ENCODE data around the gene TMEM59.

Gene TMEM59

DNA sequence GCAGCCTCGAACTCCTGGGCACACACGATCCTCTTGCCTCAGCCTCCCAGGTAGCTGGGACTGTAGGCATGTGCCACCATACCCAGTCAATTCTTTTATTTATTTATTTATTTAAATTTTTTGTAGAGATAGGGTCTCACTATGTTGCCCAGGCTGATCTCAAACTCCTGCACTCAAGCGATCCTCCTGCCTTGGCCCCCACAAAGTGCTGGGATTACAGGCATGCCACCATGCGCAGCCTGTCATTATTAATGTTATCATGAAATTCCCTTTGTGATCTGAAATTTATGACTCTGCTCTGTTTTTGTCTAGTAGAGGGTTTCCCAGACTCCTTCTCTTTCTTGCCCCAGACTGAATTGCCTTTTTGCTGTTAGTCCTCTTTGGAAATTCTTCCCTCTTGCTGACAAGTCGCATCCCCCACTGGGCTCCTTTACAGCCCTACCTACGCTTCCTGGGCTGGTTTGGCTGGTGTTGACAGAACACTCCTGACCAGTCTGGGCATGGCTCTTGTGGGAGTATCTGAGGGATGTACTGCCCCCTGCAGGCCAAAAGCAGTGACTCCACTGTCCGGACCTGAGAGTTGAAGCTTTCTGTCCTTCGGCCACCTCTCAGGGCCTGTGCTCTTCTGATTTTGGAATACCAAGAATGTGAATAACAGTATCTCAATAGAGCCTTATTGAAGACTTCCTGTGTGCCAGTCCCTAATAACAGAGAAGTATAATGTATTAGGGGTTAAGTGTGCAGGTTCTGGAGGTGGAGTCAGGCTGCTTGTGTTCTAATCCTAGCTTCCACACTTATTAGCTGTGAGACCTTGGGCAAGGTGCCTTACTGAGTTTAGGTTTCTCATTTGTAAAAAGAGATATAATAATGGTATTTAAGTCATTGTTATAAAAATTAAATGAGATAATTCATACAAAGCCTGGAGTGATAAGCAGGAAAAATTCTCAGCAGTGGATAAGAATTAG, 28.6 kb upstream of the TMEM59 start:
- Histone ChIP-seq H3K4me2 (ENCODE audit: low read length) (no peak overlapping the region), H4K12ac (ENCODE audit: low read depth, low read length) (no peak overlapping the region), H3K23ac (ENCODE audit: low read length) (no peak overlapping the region), H3K4me3 (ENCODE audit: low read depth, low read length) (no peak overlapping the region), H4K91ac (ENCODE audit: low read depth, low read length) (no peak overlapping the region), H3K18ac (ENCODE audit: low read length) (no peak overlapping the region), H3K4ac (ENCODE audit: low read depth, low read length) (no peak overlapping the region), H3K14ac (ENCODE audit: low read length) (no peak overlapping the region), H3K79me2 (ENCODE audit: control insufficient read depth, insufficient read depth, low read length, poor library complexity) (no peaks in the 10 kb centered on the region), H2BK12ac (ENCODE audit: low read length) (no peak overlapping the region), H3K36me3 (ENCODE audit: control insufficient read depth in 1 of 2, insufficient read depth in 2 of 2, low read length in 2 of 2) (no peaks in the 10 kb centered on the region), H2AFZ (ENCODE audit: insufficient read depth, low read length, poor library complexity) (no peak overlapping the region), H2AK5ac (ENCODE audit: low read length) (no peak overlapping the region), H3K79me1 (ENCODE audit: low read length) (no peaks in the 10 kb centered on the region), H2BK120ac (ENCODE audit: insufficient read depth, low read length, poor library complexity) (no peak overlapping the region), H3K9me3 (ENCODE audit: insufficient read depth, low read depth, low read length) (no peaks in the 10 kb centered on the region), H3K27me3 (ENCODE audit: insufficient read depth, low read length) (no peaks in the 10 kb centered on the region), H3K9ac (ENCODE audit: low read length) (no peak overlapping the region), H4K8ac (ENCODE audit: low read depth, low read length) (no peak overlapping the region), H2BK5ac (ENCODE audit: low read depth, low read length, poor library complexity) (no peak overlapping the region), H3K27ac (ENCODE audit: low read depth, low read length) (no peak overlapping the region), H3K4me1 (ENCODE audit: control insufficient read depth in 1 of 2, insufficient read depth in 2 of 2, low read length in 2 of 2) (no peaks in the 10 kb centered on the region)
- no CpG with 5 or more reads among the region's 8 CpGs for WGBS (ENCODE audit: extremely low coverage, insufficient coverage, insufficient read length)
- peak; percentile 80 to 90 for DNase-seq

DNA sequence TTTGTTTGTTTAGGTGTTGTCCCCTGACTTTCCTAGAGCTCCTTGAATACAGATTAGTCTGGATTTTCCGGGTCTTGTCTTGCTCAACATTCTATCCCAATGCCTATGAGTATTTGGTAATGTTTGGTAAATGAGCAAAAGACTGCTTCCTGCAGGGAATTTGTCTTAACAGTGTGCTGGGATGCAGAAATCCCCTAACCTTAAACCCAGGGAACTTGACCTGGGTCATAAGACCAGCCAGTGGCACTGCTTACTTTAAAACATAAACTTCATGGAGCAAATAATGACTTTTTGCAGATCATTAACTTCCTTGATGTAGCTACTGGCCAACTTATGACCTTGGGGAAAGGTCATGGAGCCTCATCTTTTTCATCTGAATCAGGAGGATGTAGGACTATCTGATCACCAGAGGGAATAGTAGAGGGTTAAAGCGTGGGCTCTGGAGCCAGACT, 27.6 kb upstream of the TMEM59 start:
- Histone ChIP-seq H2BK120ac (ENCODE audit: insufficient read depth, low read length, poor library complexity) (no peak overlapping the region), H3K9ac (ENCODE audit: low read length) (no peak overlapping the region), H3K27me3 (ENCODE audit: insufficient read depth, low read length) (no peaks in the 10 kb centered on the region), H3K4me2 (ENCODE audit: low read length) (no peak overlapping the region), H2AK5ac (ENCODE audit: low read length) (no peak overlapping the region), H3K4me3 (ENCODE audit: low read depth, low read length) (no peak overlapping the region), H3K4ac (ENCODE audit: low read depth, low read length) (no peak overlapping the region), H2BK12ac (ENCODE audit: low read length) (no peak overlapping the region), H3K4me1 (ENCODE audit: control insufficient read depth in 1 of 2, insufficient read depth in 2 of 2, low read length in 2 of 2) (no peaks in the 10 kb centered on the region), H3K79me2 (ENCODE audit: control insufficient read depth, insufficient read depth, low read length, poor library complexity) (no peaks in the 10 kb centered on the region), H4K12ac (ENCODE audit: low read depth, low read length) (no peak overlapping the region), H2BK5ac (ENCODE audit: low read depth, low read length, poor library complexity) (no peak overlapping the region), H3K79me1 (ENCODE audit: low read length) (no peaks in the 10 kb centered on the region), H3K9me3 (ENCODE audit: insufficient read depth, low read depth, low read length) (no peaks in the 10 kb centered on the region), H4K91ac (ENCODE audit: low read depth, low read length) (no peak overlapping the region), H4K8ac (ENCODE audit: low read depth, low read length) (no peak overlapping the region), H3K18ac (ENCODE audit: low read length) (no peak overlapping the region), H3K23ac (ENCODE audit: low read length) (no peak overlapping the region), H3K27ac (ENCODE audit: low read depth, low read length) (no peak overlapping the region), H2AFZ (ENCODE audit: insufficient read depth, low read length, poor library complexity) (no peak overlapping the region), H3K14ac (ENCODE audit: low read length) (no peak overlapping the region), H3K36me3 (ENCODE audit: control insufficient read depth in 1 of 2, insufficient read depth in 2 of 2, low read length in 2 of 2) (no peaks in the 10 kb centered on the region)
- no peak for DNase-seq
- no CpG with 5 or more reads among the region's 2 CpGs for WGBS (ENCODE audit: extremely low coverage, insufficient coverage, insufficient read length)

DNA sequence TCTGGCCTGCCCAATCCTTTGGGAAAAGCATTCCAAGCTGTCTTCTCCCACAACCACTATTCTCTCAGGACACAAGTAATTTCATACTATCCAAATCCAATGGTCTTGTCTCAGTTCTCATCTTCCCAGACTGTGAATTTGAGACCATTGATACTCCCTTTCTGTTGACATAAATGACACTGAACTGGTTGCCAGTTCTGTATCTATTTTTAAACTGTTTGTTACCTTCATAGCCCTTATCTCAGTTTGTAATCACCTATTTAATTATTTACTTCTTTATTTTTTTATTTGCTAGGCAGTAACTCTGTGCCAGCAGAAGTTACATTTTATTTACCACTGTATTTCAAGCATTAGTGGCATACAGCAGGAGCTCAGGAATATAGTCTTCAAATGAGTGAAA, 24.4 kb upstream of the TMEM59 start:
- no peak overlapping the region for H3K4ac ChIP-seq (ENCODE audit: low read depth, low read length)
- no peak overlapping the region for H2BK12ac ChIP-seq (ENCODE audit: low read length)
- no peak overlapping the region for H2AK5ac ChIP-seq (ENCODE audit: low read length)
- H4K91ac ChIP-seq (ENCODE audit: low read depth, low read length): no peak overlapping the region
- H3K4me1 ChIP-seq (ENCODE audit: control insufficient read depth in 1 of 2, insufficient read depth in 2 of 2, low read length in 2 of 2): no peaks in the 10 kb centered on the region
- H2BK120ac ChIP-seq (ENCODE audit: insufficient read depth, low read length, poor library complexity): no peak overlapping the region
- H3K18ac ChIP-seq (ENCODE audit: low read length): no peak overlapping the region
- no peak for DNase-seq
- no peak overlapping the region for H2AFZ ChIP-seq (ENCODE audit: insufficient read depth, low read length, poor library complexity)
- H3K27ac ChIP-seq (ENCODE audit: low read depth, low read length): no peak overlapping the region
- H3K79me2 ChIP-seq (ENCODE audit: control insufficient read depth, insufficient read depth, low read length, poor library complexity): no peaks in the 10 kb centered on the region
- no peak overlapping the region for H3K4me3 ChIP-seq (ENCODE audit: low read depth, low read length)
- H3K9ac ChIP-seq (ENCODE audit: low read length): no peak overlapping the region
- H4K12ac ChIP-seq (ENCODE audit: low read depth, low read length): no peak overlapping the region
- H3K4me2 ChIP-seq (ENCODE audit: low read length): no peak overlapping the region
- no peak overlapping the region for H3K14ac ChIP-seq (ENCODE audit: low read length)
- no peaks in the 10 kb centered on the region for H3K79me1 ChIP-seq (ENCODE audit: low read length)
- H4K8ac ChIP-seq (ENCODE audit: low read depth, low read length): no peak overlapping the region
- H3K36me3 ChIP-seq (ENCODE audit: control insufficient read depth in 1 of 2, insufficient read depth in 2 of 2, low read length in 2 of 2): no peaks in the 10 kb centered on the region
- no peaks in the 10 kb centered on the region for H3K9me3 ChIP-seq (ENCODE audit: insufficient read depth, low read depth, low read length)
- H3K23ac ChIP-seq (ENCODE audit: low read length): no peak overlapping the region
- no peaks in the 10 kb centered on the region for H3K27me3 ChIP-seq (ENCODE audit: insufficient read depth, low read length)
- no peak overlapping the region for H2BK5ac ChIP-seq (ENCODE audit: low read depth, low read length, poor library complexity)

DNA sequence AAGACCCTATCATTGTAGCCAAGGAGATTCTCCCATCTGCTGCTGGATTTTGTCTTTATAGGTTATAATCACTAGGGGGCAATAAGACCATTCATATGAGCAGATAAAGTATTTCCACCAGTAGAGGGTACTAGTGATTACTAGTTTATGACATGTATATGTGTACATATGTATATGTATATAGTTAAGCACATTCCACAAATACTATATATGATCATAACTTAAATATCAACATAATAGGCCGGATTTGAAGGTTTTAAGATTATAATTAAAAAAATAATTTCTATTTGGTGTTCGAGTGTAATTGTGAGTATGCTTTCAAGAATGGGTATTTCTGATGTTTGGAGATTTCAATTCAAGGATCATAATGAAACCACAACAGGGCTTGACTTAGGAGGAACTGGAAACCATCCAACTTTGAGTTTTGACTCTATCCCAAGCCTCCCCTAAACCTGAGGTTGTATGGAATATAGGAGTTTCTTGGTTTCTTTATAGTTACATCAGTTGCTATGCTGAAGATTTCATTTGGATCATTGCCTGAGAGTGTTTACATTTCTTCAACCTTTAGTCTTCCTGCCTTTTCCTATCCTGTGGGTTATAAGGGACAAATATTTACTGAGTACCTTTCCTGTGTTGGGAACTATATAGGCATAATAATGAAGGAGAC, 17.3 kb upstream of the TMEM59 start:
- Histone ChIP-seq H2BK12ac (ENCODE audit: low read length) (no peak overlapping the region), H3K4ac (ENCODE audit: low read depth, low read length) (no peak overlapping the region), H3K14ac (ENCODE audit: low read length) (no peak overlapping the region), H2BK120ac (ENCODE audit: insufficient read depth, low read length, poor library complexity) (no peak overlapping the region), H3K79me1 (ENCODE audit: low read length) (no peaks in the 10 kb centered on the region), H3K18ac (ENCODE audit: low read length) (no peak overlapping the region), H3K27ac (ENCODE audit: low read depth, low read length) (no peak overlapping the region), H2AK5ac (ENCODE audit: low read length) (no peak overlapping the region), H2BK5ac (ENCODE audit: low read depth, low read length, poor library complexity) (no peak overlapping the region), H3K4me3 (ENCODE audit: low read depth, low read length) (no peak overlapping the region), H3K36me3 (ENCODE audit: control insufficient read depth in 1 of 2, insufficient read depth in 2 of 2, low read length in 2 of 2) (no peaks in the 10 kb centered on the region), H3K79me2 (ENCODE audit: control insufficient read depth, insufficient read depth, low read length, poor library complexity) (no peaks in the 10 kb centered on the region), H3K4me2 (ENCODE audit: low read length) (no peak overlapping the region), H4K91ac (ENCODE audit: low read depth, low read length) (no peak overlapping the region), H2AFZ (ENCODE audit: insufficient read depth, low read length, poor library complexity) (no peak overlapping the region), H4K12ac (ENCODE audit: low read depth, low read length) (no peak overlapping the region), H3K9me3 (ENCODE audit: insufficient read depth, low read depth, low read length) (peaks cover 2% of the 10 kb centered on the region), H3K9ac (ENCODE audit: low read length) (no peak overlapping the region), H4K8ac (ENCODE audit: low read depth, low read length) (no peak overlapping the region), H3K4me1 (ENCODE audit: control insufficient read depth in 1 of 2, insufficient read depth in 2 of 2, low read length in 2 of 2) (no peaks in the 10 kb centered on the region), H3K23ac (ENCODE audit: low read length) (no peak overlapping the region), H3K27me3 (ENCODE audit: insufficient read depth, low read length) (no peaks in the 10 kb centered on the region)
- DNase-seq: peak in 1 of 2 donors; percentile 38
- WGBS (ENCODE audit: extremely low coverage, insufficient coverage, insufficient read length): 100% methylated on average over 1 of the region's 2 CpGs
